ENCODE data around the gene MRPL47. TPM values are rescaled to one million over a fixed set of nuclear protein-coding genes. Genes with fewer than 3 reads are reported as not detected.
A peak's percentile ranks its signal among the peaks of the same experiment; 100 is the strongest.

The MRPL47 gene
- total RNA-seq (10 to 100 TPM; 15.9 to 94.9 (median 34.9) TPM), polyA plus RNA-seq (100 to 1,000 TPM in 1 of 3 donors, 10 to 100 TPM in 2; 62.1 to 108 (median 94.0) TPM)
- long read RNA-seq, donor 1, transcript MRPL47-203 (7 exons, 1,370 nt), result major isoform, 64 of 68 reads
- long read RNA-seq, donor 1, partial matches to known transcripts, result 0 of 68 reads
- long read RNA-seq, donor 1, other reads (novel, unspliced or antisense), result 0 of 68 reads
- long read RNA-seq, donor 2, transcript MRPL47-203 (7 exons, 1,370 nt), result major isoform, 45 of 48 reads
- long read RNA-seq, donor 2, partial matches to known transcripts, result 0 of 48 reads
- long read RNA-seq, donor 2, other reads (novel, unspliced or antisense), result 0 of 48 reads
- long read RNA-seq, donor 3, transcript MRPL47-203 (7 exons, 1,370 nt), result major isoform, 48 of 440 reads
- long read RNA-seq, donor 3, partial matches to known transcripts, result 336 of 440 reads
- long read RNA-seq, donor 3, other reads (novel, unspliced or antisense), result 54 of 440 reads
- long read RNA-seq, donor 4, transcript MRPL47-203 (7 exons, 1,370 nt), result major isoform, 38 of 49 reads
- long read RNA-seq, donor 4, partial matches to known transcripts, result 7 of 49 reads
- long read RNA-seq, donor 4, other reads (novel, unspliced or antisense), result 3 of 49 reads
- long read RNA-seq, donor 5, transcript MRPL47-203 (7 exons, 1,370 nt), result major isoform, 47 of 61 reads
- long read RNA-seq, donor 5, transcript MRPL47-202 (6 exons, 673 nt), result minor isoform, 10 of 61 reads
- long read RNA-seq, donor 5, partial matches to known transcripts, result 1 of 61 reads
- long read RNA-seq, donor 5, other reads (novel, unspliced or antisense), result 3 of 61 reads
- long read RNA-seq, donor 6, transcript MRPL47-202 (6 exons, 673 nt), result minor isoform, 5 of 35 reads
- long read RNA-seq, donor 6, transcript MRPL47-203 (7 exons, 1,370 nt), result major isoform, 24 of 35 reads
- long read RNA-seq, donor 6, partial matches to known transcripts, result 2 of 35 reads
- long read RNA-seq, donor 6, other reads (novel, unspliced or antisense), result 4 of 35 reads
- long read RNA-seq, donor 7, transcript MRPL47-203 (7 exons, 1,370 nt), result major isoform, 25 of 26 reads
- long read RNA-seq, donor 7, partial matches to known transcripts, result 0 of 26 reads
- long read RNA-seq, donor 7, other reads (novel, unspliced or antisense), result 0 of 26 reads
- long read RNA-seq, donor 8, transcript MRPL47-203 (7 exons, 1,370 nt), result major isoform, 58 of 958 reads
- long read RNA-seq, donor 8, transcript MRPL47-202 (6 exons, 673 nt), result minor isoform, 5 of 958 reads
- long read RNA-seq, donor 8, partial matches to known transcripts, result 436 of 958 reads
- long read RNA-seq, donor 8, other reads (novel, unspliced or antisense), result 458 of 958 reads
- long read RNA-seq, donor 9, transcript MRPL47-203 (7 exons, 1,370 nt), result major isoform, 40 of 504 reads
- long read RNA-seq, donor 9, partial matches to known transcripts, result 159 of 504 reads
- long read RNA-seq, donor 9, other reads (novel, unspliced or antisense), result 303 of 504 reads
- long read RNA-seq, donor 10, transcript MRPL47-203 (7 exons, 1,370 nt), result major isoform, 24 of 24 reads
- long read RNA-seq, donor 10, partial matches to known transcripts, result 0 of 24 reads
- long read RNA-seq, donor 10, other reads (novel, unspliced or antisense), result 0 of 24 reads

- Histone ChIP-seq H3K36me3 (replicated peaks in 1 of 2) (peaks cover 0 to 28% of the 10 kb centered on the region in 2 donors), H3K27me3 (no peaks in the 10 kb centered on the region), H3K4me3 (peak within 1 kb of the TSS; percentile 47 to 94 (median 76)), H3K4me1 (replicated peaks in 1 of 2) (peaks cover 0 to 40% of the 10 kb centered on the region in 2 donors), H3K27ac (peak within 1 kb of the TSS; percentile 74 to 97 (median 84)), H3K9me3 (replicated peaks in 1 of 3) (no peaks in the 10 kb centered on the region)
- DNase-seq, result peak; percentile 93 to 98 (median 96)
- intact Hi-C loops (cut with DNase I), result no loop called here
- 0 to 1% (median 0%) methylated on average over 27 to 45 of the region's 45 CpGs for WGBS, 4 donors
- TF ChIP-seq POLR2A (IDR thresholded peaks at IDR 0.05), result peak; percentile 74 to 78
- no peak for TF ChIP-seq CTCF (IDR thresholded peaks at IDR 0.05)
Observed at GRCh38 chr3:179604321-179605078, at the start of gene MRPL47, which contains the start of gene NDUFB5. Gene MRPL47 (minus strand): TSS chr3:179604638. CDS start chr3:179604624, 14 bp downstream. Gene NDUFB5 (plus strand): TSS chr3:179604794. CDS start chr3:179604816, 22 bp downstream.

- H3K27ac ChIP-seq, result peak overlapping the region; percentile 74 to 98 (median 95)
- no peaks in the 10 kb centered on the region for H3K9me3 ChIP-seq (replicated peaks in 1 of 3)
- TF ChIP-seq CTCF (IDR thresholded peaks at IDR 0.05) (no peak), POLR2A (IDR thresholded peaks at IDR 0.05) (peak; percentile 44 to 81)
- H3K4me3 ChIP-seq, result peak overlapping the region in 3 of 4 donors; percentile 80 to 92 (median 81)
- intact Hi-C loops (cut with DNase I), result loop anchor here in 1 of 2 donors (10.0 kb wide), 2 partner anchors 52 to 92 kb away; no protein-coding TSS in a partner anchor
- peaks cover 5 to 24% of the 10 kb centered on the region in 2 donors for H3K4me1 ChIP-seq (replicated peaks in 1 of 2)
- DNase-seq, result peak; percentile 77 to 91 (median 87)
- H3K27me3 ChIP-seq, result no peaks in the 10 kb centered on the region
- WGBS, 4 donors, result 0 to 1% (median 0%) methylated on average over 14 to 77 of the region's 77 CpGs
- H3K36me3 ChIP-seq (replicated peaks in 1 of 2), result no peaks in the 10 kb centered on the region
Observed at GRCh38 chr3:179653096-179653797, 48.8 kb upstream of the MRPL47 start.
